Heart left ventricle (tissue), 13 donors: ENCODE data around the gene LAMP1.

Experiments used
- CTCF ChIP-seq, 12 donors: fragments of 200-600 bp; sonication (generic) in 4 of 12; IDR thresholded peaks; one replicate each; pipeline versions ENCODE4 v1.5.0 to v1.8.0; 2018 to 2022; ENCODE audit warnings: antibody characterized with exemption in 12 of 12, mild to moderate bottlenecking in 5 of 12
- POLR2A ChIP-seq, 2 donors: fragments of 450-650 bp; IDR thresholded peaks; one replicate each; pipeline ENCODE4 v1.6.1; 2017; ENCODE audit warnings: antibody characterized with exemption in 2 of 2, mild to moderate bottlenecking in 2 of 2, moderate library complexity in 2 of 2
- donor health status: ischemic (EF 13 %, LVEDD 7.1; RV severe dilation, severe dysfunction).
- donor health status: DM: no; HTN: yes; CAD: no.
- donor health status: DM: no; HTN: no; CAD: no.
- donor health status: ischemic (EF 25% LVEDD 6.9; RV normal size, moderate dysfunction).
- donor health status: ischemic (EF 25% LVEDD 5.7; RV mildly dilated, moderate dysfunction).
- donor health status: ischemic (EF 35%, LVEDD 5.7; RV mildly dilated, moderate dysfunction).
- donor health status: nonischemic (EF 11% LVEDD 7.7; RV severe dilation, severe dysfunction).
- donor health status: DM: yes; HTN: yes; CAD: no.
- donor health status: PGD.
- donor health status: ischemic (EF 29% LVEDD 5.4; RV normal size, mild dysfunction).
- donor health status: nonischemic (EF 23%, LVEDD 6.1; RV moderate dilation, normal function).

GRCh38 chr13:113322890-113323651 lies 26.0 kb downstream of the LAMP1 start:
- no peak for TF ChIP-seq CTCF (IDR thresholded peaks at IDR 0.05)
- no peak for TF ChIP-seq POLR2A (IDR thresholded peaks at IDR 0.05)
